ENCODE data around the gene ETNK2. TPM values are rescaled to one million over a fixed set of nuclear protein-coding genes. Genes with fewer than 3 reads are reported as not detected.

ETNK2 gene
- total and polyA plus RNA-seq, 2 experiments from 2014 or later = 7.6 to 26.2 TPM

DNA sequence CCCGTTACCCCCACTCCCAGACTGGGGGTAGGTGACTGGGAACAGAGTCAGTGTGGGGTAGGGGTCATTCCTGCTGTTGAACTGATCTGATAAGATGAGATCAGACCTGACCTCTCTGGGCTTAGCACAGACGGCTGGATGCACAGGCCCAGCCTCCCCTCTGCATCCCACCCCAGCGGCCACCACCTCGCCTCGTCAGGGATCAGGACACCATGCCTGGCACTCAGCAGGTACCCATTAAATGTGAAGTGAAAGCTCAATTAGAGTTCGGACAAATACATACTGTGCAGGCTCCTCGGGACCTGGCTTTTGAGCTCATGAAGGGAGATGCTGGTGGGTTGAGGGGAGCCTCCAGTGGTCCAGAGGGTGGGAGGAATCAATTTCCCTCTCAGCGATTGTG lies 63.2 kb downstream of the ETNK2 start:
- Histone ChIP-seq H3K36me3 (ENCODE audit: insufficient read depth) (no peaks in the 10 kb centered on the region; the same call in 1 of the 2 replicates), H4K20me1 (replicated peaks; ENCODE audit: insufficient read depth) (peaks cover 76% of the 10 kb centered on the region), H3K9me2 (ENCODE audit: insufficient read depth) (no peaks in the 10 kb centered on the region), H2AFZ (no peak overlapping the region), H3K27me3 (ENCODE audit: insufficient read depth) (no peaks in the 10 kb centered on the region), H3K4me3 (no peak overlapping the region), H3K4me2 (peak overlapping the region; percentile 56), H3K79me2 (replicated peaks; ENCODE audit: insufficient read depth) (peaks cover 99% of the 10 kb centered on the region), H3F3A (replicated peaks; ENCODE audit: low read depth) (peaks cover 26% of the 10 kb centered on the region), H3K4me1 (ENCODE audit: insufficient read depth) (peaks cover 95% of the 10 kb centered on the region), H3K27ac (ENCODE audit: low read depth) (peak overlapping the region; percentile 72)
- Mint-ChIP-seq H3K27ac (peak overlapping the region; percentile 66), H3K36me3 (ENCODE audit: low read depth) (peaks cover 3% of the 10 kb centered on the region), H3K27me3 (ENCODE audit: insufficient read depth, low read depth, poor library complexity) (peaks cover 14% of the 10 kb centered on the region), H3K4me1 (peaks cover 89% of the 10 kb centered on the region), H3K4me3 (peak overlapping the region; percentile 9; the same call in 1 of the 3 replicates), H3K9me3 (no peaks in the 10 kb centered on the region)
- TF ChIP-seq EZH2phosphoT487 (IDR thresholded peaks at IDR 0.05; ENCODE audit: unreplicated experiment) = no peak
- no peak for TF ChIP-seq ZNF331 (CRISPR knock-in tag; IDR thresholded peaks at IDR 0.05; ENCODE audit: low read depth)
- no peak; the same call in 2 of the 3 replicates for ATAC-seq
- no peak for DNase-seq (ENCODE audit: low spot score)

DNA sequence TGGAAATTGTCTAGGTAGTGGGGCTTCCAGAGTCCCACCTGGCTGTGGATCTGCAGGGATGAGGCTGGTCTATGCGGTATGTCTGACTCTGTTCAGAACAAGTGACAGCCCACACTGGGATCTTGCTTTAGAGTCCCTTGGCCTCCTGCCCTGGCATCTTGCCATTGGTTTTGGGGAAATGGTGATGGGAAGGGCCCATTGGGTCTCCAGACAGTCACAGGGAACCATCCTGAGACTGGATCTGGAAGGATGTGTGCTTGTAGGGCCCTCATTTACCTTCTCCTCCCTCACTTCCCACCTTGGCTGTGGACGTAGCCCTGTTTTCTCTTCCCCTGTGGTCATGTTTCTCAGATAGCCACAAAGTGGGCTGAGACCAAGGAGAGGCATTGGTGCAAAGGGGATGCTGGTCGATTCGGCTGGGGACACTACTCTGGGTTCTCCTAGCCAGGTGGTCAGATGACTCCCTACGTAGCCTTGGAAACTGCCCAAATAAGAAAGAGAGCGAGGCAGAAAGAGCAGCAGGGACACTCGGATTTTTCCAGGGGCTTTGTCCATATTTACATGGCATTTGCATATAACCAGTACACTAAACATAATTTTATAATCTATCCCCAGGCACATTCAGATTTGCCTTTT lies 63.8 kb downstream of the ETNK2 start:
- Histone ChIP-seq H3K9me2 (ENCODE audit: insufficient read depth) (no peaks in the 10 kb centered on the region), H3K27ac (ENCODE audit: low read depth) (peak overlapping the region; percentile 72), H2AFZ (no peak overlapping the region), H3F3A (replicated peaks; ENCODE audit: low read depth) (peaks cover 23% of the 10 kb centered on the region; the same call in 1 of the 2 replicates), H4K20me1 (replicated peaks; ENCODE audit: insufficient read depth) (peaks cover 71% of the 10 kb centered on the region), H3K4me3 (no peak overlapping the region), H3K4me2 (peak overlapping the region; percentile 56), H3K79me2 (replicated peaks; ENCODE audit: insufficient read depth) (peaks cover 99% of the 10 kb centered on the region), H3K4me1 (ENCODE audit: insufficient read depth) (peaks cover 95% of the 10 kb centered on the region), H3K36me3 (ENCODE audit: insufficient read depth) (no peaks in the 10 kb centered on the region; the same call in 1 of the 2 replicates), H3K27me3 (ENCODE audit: insufficient read depth) (no peaks in the 10 kb centered on the region)
- no peaks in the 10 kb centered on the region; the same call in 2 of the 3 replicates for H3K9me3 Mint-ChIP-seq
- H3K27ac Mint-ChIP-seq = peak overlapping the region; percentile 74
- H3K4me3 Mint-ChIP-seq = peak overlapping the region; percentile 44; the same call in 1 of the 3 replicates
- DNase-seq (ENCODE audit: low spot score) (no peak), ATAC-seq (no peak)
- TF ChIP-seq, protein P1, sequence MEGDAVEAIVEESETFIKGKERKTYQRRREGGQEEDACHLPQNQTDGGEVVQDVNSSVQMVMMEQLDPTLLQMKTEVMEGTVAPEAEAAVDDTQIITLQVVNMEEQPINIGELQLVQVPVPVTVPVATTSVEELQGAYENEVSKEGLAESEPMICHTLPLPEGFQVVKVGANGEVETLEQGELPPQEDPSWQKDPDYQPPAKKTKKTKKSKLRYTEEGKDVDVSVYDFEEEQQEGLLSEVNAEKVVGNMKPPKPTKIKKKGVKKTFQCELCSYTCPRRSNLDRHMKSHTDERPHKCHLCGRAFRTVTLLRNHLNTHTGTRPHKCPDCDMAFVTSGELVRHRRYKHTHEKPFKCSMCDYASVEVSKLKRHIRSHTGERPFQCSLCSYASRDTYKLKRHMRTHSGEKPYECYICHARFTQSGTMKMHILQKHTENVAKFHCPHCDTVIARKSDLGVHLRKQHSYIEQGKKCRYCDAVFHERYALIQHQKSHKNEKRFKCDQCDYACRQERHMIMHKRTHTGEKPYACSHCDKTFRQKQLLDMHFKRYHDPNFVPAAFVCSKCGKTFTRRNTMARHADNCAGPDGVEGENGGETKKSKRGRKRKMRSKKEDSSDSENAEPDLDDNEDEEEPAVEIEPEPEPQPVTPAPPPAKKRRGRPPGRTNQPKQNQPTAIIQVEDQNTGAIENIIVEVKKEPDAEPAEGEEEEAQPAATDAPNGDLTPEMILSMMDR (conservative IDR thresholded peaks at IDR 0.05; ENCODE audit: low read depth in 2 of 2) = no peak
- TF ChIP-seq NANOG (IDR thresholded peaks at IDR 0.05; ENCODE audit: borderline replicate concordance) = no peak
- TF ChIP-seq ZNF331 (CRISPR knock-in tag; IDR thresholded peaks at IDR 0.05; ENCODE audit: low read depth) = no peak
- no peak for TF ChIP-seq CREB1 (CRISPR knock-in tag; IDR thresholded peaks at IDR 0.05; ENCODE audit: low read depth)
- TF ChIP-seq POLR2AphosphoS5 (IDR thresholded peaks at IDR 0.05; ENCODE audit: low read depth) = no peak
- H3K27me3 Mint-ChIP-seq (ENCODE audit: insufficient read depth, low read depth, poor library complexity) = peaks cover 14% of the 10 kb centered on the region
- peaks cover 89% of the 10 kb centered on the region for H3K4me1 Mint-ChIP-seq
- H3K36me3 Mint-ChIP-seq (ENCODE audit: low read depth) = peaks cover 3% of the 10 kb centered on the region
